ENCODE results near the gene ABITRAM.
"Not testable (repeated sequence)": the region's sequence is repeated elsewhere in the genome, so short reads cannot be mapped to it uniquely, and the experiment has no call there.

The ABITRAM gene

GRCh38 chr9:108928386-108928785 is 5.8 kb upstream of the ABITRAM start:
- DNase-seq (ENCODE audit: low read depth): no peak

- peak; percentile 31 for DNase-seq (ENCODE audit: low read depth)
These were observed 926 bp upstream of the ABITRAM start for GRCh38 chr9:108933231-108933717.

GRCh38 chr9:108933718-108934322 is 380 bp upstream of the ABITRAM start, which contains the start of gene ELP1:
Gene ELP1, minus strand, starts transcription at chr9:108934124. Its CDS starts 2,978 bp downstream, at chr9:108931146.
- DNase-seq (ENCODE audit: low read depth): peak; percentile 95

GRCh38 chr9:108937561-108938305 is 3.5 kb downstream of the ABITRAM start:
- DNase-seq (ENCODE audit: low read depth): no peak

GRCh38 chr9:108939975-108940374 is 5.8 kb downstream of the ABITRAM start:
- DNase-seq (ENCODE audit: low read depth): no peak

- DNase-seq (ENCODE audit: low read depth): no peak
These were observed 16.0 kb downstream of the ABITRAM start for GRCh38 chr9:108950168-108950567.

GRCh38 chr9:108951578-108951977 is 17.4 kb downstream of the ABITRAM start:
- no peak for DNase-seq (ENCODE audit: low read depth)

- peak; percentile 69 for DNase-seq (ENCODE audit: low read depth)
These were observed 19.9 kb downstream of the ABITRAM start for GRCh38 chr9:108953983-108954574.

- DNase-seq (ENCODE audit: low read depth): no peak
These were observed 21.9 kb downstream of the ABITRAM start for GRCh38 chr9:108956022-108956630.

- no peak for DNase-seq (ENCODE audit: low read depth)
These were observed 22.4 kb downstream of the ABITRAM start for GRCh38 chr9:108956631-108957026.

GRCh38 chr9:108960331-108960730 is 26.1 kb downstream of the ABITRAM start:
- no peak for DNase-seq (ENCODE audit: low read depth)

GRCh38 chr9:108961151-108961550 is 27.0 kb downstream of the ABITRAM start:
- DNase-seq (ENCODE audit: low read depth): no peak

- DNase-seq (ENCODE audit: low read depth): peak; percentile 54
These were observed 29.4 kb downstream of the ABITRAM start for GRCh38 chr9:108963459-108964143.

GRCh38 chr9:108967916-108968315 is 33.7 kb downstream of the ABITRAM start:
- DNase-seq (ENCODE audit: low read depth): no peak

GRCh38 chr9:108971392-108971791 is 37.2 kb downstream of the ABITRAM start:
- DNase-seq (ENCODE audit: low read depth): not testable (repeated sequence)

- DNase-seq (ENCODE audit: low read depth): no peak
These were observed 38.0 kb downstream of the ABITRAM start for GRCh38 chr9:108972186-108972585.

GRCh38 chr9:108972626-108973209 is 38.5 kb downstream of the ABITRAM start:
- DNase-seq (ENCODE audit: low read depth): peak; percentile 21

- no peak for DNase-seq (ENCODE audit: low read depth)
These were observed 39.7 kb downstream of the ABITRAM start for GRCh38 chr9:108973895-108974294.

- no peak for DNase-seq (ENCODE audit: low read depth)
These were observed 44.0 kb downstream of the ABITRAM start for GRCh38 chr9:108978205-108978604.

- no peak for DNase-seq (ENCODE audit: low read depth)
These were observed 46.7 kb downstream of the ABITRAM start for GRCh38 chr9:108980893-108981292.

- DNase-seq (ENCODE audit: low read depth): no peak
These were observed 49.7 kb downstream of the ABITRAM start for GRCh38 chr9:108983885-108984284.
